ENCODE results near the gene RNU4-1.
"Not testable (repeated sequence)": the region's sequence is repeated elsewhere in the genome, so short reads cannot be mapped to it uniquely, and the experiment has no call there.

Gene RNU4-1

DNA sequence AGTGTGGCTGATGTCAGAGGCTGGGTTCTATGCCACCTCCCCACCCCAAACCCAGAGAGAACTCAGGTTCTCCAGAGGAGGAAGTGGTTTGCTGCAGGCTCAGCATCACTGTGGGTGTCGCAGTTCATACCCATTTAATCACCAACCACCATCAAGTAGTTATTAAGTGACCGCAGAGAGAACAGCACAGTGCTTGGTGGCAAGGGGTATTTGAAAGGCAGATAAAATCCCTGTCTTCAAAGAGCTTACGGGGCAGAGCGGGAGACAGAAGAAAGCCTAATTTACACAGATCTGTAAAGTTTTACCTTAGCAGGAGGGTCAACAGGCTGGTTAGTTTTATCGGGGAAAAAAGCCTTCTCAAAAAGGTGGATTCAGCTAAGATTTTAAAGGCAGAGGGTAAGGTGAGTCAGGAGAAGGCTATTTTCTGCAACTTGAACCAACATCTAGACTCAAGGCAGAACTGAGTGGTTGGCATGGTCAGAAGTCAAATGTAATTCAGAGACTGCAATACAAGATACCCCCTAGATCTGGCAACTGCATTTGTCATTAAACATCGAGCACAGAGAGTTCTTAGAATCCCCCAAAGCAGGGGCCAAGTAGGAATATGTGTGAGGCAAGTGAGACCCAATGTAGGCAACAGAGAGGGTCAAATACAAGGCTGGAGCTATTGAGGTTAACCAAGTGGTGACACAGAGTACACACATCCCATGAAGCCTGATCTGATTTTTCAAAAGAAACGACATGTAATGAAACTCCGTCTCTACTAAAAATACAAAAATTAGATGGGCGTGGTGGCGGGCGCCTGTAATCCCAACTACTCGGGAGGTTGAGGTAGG is 40.7 kb downstream of the RNU4-1 start:
- no peak overlapping the region for H3K27ac ChIP-seq

DNA sequence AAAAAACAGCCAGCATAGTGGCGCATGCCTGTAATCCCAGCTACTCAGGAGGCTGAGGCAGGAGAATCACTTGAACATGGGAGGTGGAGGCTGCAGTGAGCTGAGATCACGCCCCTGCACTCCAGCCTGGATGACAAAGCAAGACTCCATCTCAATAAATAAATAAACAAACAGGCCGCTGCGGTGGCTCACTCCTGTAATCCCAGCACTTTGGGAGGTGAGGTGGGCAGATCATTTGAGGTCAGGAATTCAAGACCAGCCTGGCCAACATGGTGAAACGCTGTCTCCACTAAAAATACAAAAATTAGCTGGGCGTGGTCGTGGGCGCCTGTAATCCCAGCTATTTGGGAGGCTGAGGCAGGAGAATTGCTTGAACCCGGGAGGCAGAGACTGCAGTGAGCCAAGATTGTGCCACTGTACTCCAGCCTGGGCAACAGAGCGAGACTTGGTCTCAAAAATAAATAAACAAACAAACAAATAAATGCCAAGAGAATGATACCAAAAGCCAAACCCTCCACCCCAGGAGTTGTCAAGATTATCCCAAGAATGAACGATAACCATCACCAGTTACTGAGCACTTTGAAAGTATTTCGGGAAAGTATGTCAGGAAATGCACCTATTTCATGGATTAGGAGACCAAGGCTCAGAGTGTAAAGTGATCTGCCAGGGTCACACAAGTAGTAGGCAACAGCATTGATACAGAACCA is 41.5 kb downstream of the RNU4-1 start:
- not testable (repeated sequence) for H3K27ac ChIP-seq

More for the DNA sequence above, 40.7 kb downstream of the RNU4-1 start:
- no peak for TF ChIP-seq ZFX (IDR thresholded peaks at IDR 0.05; ENCODE audit: borderline replicate concordance)
- TF ChIP-seq, protein P1, sequence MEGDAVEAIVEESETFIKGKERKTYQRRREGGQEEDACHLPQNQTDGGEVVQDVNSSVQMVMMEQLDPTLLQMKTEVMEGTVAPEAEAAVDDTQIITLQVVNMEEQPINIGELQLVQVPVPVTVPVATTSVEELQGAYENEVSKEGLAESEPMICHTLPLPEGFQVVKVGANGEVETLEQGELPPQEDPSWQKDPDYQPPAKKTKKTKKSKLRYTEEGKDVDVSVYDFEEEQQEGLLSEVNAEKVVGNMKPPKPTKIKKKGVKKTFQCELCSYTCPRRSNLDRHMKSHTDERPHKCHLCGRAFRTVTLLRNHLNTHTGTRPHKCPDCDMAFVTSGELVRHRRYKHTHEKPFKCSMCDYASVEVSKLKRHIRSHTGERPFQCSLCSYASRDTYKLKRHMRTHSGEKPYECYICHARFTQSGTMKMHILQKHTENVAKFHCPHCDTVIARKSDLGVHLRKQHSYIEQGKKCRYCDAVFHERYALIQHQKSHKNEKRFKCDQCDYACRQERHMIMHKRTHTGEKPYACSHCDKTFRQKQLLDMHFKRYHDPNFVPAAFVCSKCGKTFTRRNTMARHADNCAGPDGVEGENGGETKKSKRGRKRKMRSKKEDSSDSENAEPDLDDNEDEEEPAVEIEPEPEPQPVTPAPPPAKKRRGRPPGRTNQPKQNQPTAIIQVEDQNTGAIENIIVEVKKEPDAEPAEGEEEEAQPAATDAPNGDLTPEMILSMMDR (IDR thresholded peaks at IDR 0.05) = no peak

- TF ChIP-seq, protein P1 (IDR thresholded peaks at IDR 0.05) = no peak
- TF ChIP-seq ZFX (IDR thresholded peaks at IDR 0.05; ENCODE audit: borderline replicate concordance) = no peak
- no peak overlapping the region for H3K27ac ChIP-seq
Measured at GRCh38 chr12:120249875-120250795, 42.9 kb downstream of the RNU4-1 start.

DNA sequence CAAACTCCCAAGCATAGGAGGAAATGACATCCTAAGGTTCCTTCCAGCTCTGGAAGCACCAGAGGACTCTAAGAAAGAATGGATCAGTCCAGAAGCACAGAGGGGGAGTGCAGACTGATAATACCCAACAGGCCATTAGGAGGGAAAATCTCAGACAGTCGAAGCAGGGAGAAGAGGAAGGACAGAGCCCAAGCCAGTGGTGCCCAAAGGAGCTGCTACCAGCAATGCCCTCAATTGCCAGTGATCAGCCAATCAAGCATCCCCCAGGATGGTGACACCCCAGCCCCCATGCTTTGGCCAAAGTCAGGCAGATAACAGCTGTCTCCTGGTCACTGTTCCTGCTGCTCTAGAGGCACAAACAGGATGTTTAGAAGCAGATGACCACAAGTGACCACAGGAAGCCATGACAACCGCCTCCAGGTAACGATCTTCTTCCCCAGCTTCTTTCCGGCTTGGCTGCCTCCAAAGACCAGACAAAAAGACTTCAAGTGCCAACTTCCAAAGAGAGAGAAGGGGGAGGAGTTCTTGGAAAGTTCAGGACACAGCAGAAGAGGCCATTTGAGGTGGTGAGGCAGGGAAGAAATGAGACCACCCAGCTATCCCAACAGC is 43.7 kb downstream of the RNU4-1 start:
- no peak for TF ChIP-seq ZFX (IDR thresholded peaks at IDR 0.05; ENCODE audit: borderline replicate concordance)
- TF ChIP-seq, protein P1 (IDR thresholded peaks at IDR 0.05) = no peak
- no peak overlapping the region for H3K27ac ChIP-seq

DNA sequence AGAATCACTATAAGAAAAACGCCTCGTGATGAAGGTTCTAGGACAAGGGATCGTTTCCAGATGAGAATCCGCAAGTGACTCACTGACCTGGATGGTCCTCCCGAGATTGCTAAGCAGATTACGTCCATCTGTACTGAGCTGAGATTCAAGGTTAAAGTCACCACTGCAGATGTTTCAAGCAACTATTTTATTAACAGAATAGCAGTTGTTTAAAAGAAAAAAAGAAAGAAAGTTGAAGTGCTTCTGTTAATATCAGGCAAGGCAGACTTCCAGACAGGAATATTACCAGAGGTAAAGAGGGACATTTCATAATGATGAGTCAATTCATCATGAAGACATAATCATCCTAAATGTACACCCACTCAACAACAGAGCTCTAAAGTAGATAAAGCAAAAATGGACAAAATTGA is 45.4 kb downstream of the RNU4-1 start:
- TF ChIP-seq, protein P1 (IDR thresholded peaks at IDR 0.05) = no peak
- no peak for TF ChIP-seq ZFX (IDR thresholded peaks at IDR 0.05; ENCODE audit: borderline replicate concordance)
- H3K27ac ChIP-seq = no peak overlapping the region

- no peak for TF ChIP-seq ZFX (IDR thresholded peaks at IDR 0.05; ENCODE audit: borderline replicate concordance)
- TF ChIP-seq, protein P1 (IDR thresholded peaks at IDR 0.05) = no peak
- H3K27ac ChIP-seq = no peak overlapping the region
Measured at GRCh38 chr12:120247183-120247582, 45.9 kb downstream of the RNU4-1 start.

GRCh38 chr12:120246705-120247104 is 46.3 kb downstream of the RNU4-1 start:
- H3K27ac ChIP-seq = not testable (repeated sequence)

Data from 22Rv1 (cell line).